NCI-H510A treated with DMSO at 0.1 percent for 48 hours (cell line): ENCODE measurements around the gene KCNH8.
"Not testable (repeated sequence)": the region's sequence is repeated elsewhere in the genome, so short reads cannot be mapped to it uniquely, and the experiment has no call there.

Source experiments
- DNase-seq: peaks from one replicate; lab custom pipeline; 2025; lab: John Stamatoyannopoulos, UW

The KCNH8 gene

GRCh38 chr3:19173945-19174344, 25.6 kb downstream of the KCNH8 start:
- DNase-seq, result no peak

DNA sequence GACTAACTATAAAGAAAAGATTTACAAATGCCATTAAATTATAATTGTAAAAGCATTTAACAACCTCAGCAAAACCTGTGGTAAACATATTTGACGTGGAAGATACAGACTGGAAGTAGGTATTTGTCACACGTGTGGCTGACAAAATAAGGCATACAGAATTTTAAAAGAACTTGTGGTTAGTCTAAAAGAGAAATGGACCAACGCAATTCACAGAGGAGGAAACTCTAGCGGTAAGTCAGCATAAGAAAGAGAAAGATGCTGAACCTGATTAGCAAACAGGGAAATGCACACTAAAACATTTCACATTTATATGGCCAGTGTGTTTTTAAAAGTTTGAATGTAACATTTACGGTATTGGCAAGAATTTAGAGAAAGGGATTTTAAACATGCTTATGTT, 35.3 kb downstream of the KCNH8 start:
- no peak for DNase-seq

- DNase-seq, result no peak
Observed at GRCh38 chr3:19190126-19190525, 41.8 kb downstream of the KCNH8 start.

- no peak for DNase-seq
Observed at GRCh38 chr3:19190602-19191001, 42.3 kb downstream of the KCNH8 start.

GRCh38 chr3:19199131-19199530, 50.8 kb downstream of the KCNH8 start:
- no peak for DNase-seq

GRCh38 chr3:19202303-19202702, 54.0 kb downstream of the KCNH8 start:
- DNase-seq, result no peak

GRCh38 chr3:19202754-19203153, 54.4 kb downstream of the KCNH8 start:
- DNase-seq, result no peak

DNA sequence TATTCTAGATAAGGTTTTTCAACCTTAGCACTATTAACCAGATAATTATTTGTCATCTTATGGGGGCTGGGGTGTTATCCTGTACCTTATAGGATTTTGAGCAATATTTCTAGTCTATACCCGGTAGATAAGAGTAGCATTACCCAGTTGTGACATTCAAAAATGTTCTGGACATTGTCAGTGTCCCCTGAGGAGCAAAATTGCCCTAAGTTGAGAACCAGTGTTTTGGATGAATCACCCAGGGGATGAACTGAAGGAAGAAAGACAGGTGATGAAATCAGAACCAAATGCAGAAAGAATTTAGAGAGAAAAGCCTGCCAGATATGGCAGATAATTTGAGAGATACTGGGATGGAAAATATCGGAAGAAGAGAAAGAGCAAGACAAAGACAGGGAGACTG, 58.2 kb downstream of the KCNH8 start:
- DNase-seq, result no peak

DNA sequence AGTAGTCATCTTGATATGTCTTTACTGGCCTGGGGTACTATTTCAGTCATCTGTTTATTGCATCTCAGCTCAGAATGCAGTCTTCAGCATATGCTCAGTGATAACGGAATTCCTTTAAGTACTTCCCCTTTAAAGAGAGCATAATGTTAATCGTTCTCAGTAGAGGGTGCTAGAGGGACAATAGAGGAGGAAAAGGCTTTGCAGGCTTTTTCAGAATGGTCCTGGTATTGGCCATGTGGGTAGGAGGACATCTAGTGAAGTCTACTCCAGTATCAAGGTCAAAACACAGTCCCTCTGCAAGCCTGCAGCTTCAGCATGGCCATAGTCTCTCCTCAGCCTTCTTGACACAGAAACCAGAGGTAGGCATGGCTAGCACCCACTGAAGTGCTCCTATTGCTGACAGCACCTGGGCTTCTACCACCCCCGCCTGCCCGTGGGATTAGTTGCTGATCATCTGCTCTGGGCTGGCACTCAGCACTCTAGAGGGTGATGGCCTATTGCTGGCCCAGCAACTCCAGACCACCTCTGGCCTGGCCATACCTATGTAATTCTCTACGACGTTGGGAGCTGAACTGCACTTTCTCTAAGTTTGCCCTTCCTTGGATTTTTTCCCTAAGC, 65.4 kb downstream of the KCNH8 start:
- no peak for DNase-seq

DNA sequence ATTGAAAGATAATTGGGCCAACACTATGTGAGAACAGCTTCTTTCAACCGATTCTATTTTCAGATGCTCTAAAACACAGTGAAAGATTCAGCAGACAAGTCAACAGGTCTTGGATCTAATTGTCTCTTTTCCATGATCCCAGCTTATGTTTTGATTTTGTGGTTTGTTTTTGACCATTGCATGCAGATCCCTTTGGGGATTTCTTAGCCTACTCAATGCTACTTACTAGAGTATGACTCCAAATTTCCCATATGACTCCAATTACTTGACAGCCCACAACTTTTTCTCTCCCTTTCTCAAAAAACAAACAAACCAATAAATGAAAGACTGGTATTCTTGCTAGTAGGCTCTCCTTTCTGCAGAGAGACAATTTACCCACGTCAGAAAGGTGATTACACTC, 67.1 kb downstream of the KCNH8 start:
- no peak for DNase-seq

DNA sequence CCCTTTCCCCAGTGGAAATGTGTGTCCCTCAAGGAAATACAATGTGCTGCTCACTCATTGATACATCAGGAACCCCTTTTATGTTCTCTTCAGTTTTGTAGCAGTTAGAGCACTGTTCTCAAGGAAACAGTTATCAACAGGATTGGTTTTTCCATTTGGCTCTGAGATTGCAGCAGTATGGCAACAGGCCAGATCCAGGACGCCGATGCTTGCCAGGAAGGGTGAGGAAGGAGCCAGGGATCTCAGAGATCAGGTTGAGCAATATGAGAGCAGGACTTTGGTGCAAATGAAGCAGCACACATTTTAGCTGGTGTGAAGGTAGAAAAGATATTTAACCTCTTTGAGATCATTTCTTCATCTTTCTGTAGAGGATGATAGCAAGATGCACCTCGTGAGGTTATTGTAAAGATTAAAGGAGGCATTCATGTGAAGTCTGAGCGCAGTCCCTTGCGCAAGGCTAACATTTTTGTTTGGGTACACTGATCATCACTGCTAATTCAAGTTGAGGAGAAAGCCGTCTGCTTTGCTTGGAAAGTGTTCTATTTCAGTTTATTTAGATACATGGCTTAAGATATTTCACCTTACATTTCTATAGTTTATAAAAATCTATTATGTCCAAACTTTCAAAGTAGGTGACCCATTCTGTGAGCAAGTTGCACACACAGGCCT, 68.5 kb downstream of the KCNH8 start:
- DNase-seq, result no peak

- DNase-seq, result no peak
Observed at GRCh38 chr3:19220311-19220710, 72.0 kb downstream of the KCNH8 start.

- DNase-seq, result no peak
Observed at GRCh38 chr3:19221081-19221480, 72.8 kb downstream of the KCNH8 start.

DNA sequence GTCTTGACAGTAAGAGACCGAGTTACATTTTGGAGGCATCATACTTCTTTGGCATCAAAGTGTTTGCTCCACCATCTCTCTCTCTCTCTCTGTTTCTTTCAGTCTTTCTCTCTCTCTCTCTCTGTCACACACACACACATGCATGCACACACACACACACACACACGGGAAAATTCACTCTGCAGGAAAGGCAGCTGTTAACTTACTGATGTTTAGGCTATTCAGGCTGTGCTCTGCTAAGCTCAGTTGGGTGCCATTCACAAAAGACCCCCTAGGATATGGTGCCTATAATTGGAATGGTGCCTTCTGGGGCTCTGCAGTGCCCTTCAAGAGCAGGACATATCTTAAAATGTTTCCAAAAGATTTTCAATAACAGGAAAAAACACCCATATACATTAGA, 78.2 kb downstream of the KCNH8 start:
- no peak for DNase-seq

DNA sequence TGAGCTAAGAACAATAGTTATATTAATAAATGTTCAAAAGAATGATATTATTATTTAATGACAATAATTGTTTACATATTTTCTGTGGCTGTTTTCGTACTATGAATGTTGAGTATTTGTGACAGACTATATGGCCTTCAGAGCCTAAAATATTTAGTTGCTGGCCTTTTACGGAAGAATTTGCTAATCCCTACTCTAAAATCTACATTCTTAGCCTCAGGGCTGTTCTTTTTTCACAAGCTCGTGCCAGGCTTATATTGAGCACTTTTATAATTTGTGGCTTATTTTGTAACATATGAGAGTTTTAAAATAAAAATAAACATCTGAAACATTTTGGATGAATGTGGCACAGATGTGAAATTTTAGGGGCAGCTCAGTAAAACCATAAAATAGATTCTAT, 79.9 kb downstream of the KCNH8 start:
- DNase-seq, result no peak

- DNase-seq, result no peak
Observed at GRCh38 chr3:19229086-19229485, 80.8 kb downstream of the KCNH8 start.

- not testable (repeated sequence) for DNase-seq
Observed at GRCh38 chr3:19229881-19230280, 81.6 kb downstream of the KCNH8 start.

- DNase-seq, result no peak
Observed at GRCh38 chr3:19231792-19232461, 83.6 kb downstream of the KCNH8 start.

GRCh38 chr3:19232566-19232965, 84.3 kb downstream of the KCNH8 start:
- no peak for DNase-seq

DNA sequence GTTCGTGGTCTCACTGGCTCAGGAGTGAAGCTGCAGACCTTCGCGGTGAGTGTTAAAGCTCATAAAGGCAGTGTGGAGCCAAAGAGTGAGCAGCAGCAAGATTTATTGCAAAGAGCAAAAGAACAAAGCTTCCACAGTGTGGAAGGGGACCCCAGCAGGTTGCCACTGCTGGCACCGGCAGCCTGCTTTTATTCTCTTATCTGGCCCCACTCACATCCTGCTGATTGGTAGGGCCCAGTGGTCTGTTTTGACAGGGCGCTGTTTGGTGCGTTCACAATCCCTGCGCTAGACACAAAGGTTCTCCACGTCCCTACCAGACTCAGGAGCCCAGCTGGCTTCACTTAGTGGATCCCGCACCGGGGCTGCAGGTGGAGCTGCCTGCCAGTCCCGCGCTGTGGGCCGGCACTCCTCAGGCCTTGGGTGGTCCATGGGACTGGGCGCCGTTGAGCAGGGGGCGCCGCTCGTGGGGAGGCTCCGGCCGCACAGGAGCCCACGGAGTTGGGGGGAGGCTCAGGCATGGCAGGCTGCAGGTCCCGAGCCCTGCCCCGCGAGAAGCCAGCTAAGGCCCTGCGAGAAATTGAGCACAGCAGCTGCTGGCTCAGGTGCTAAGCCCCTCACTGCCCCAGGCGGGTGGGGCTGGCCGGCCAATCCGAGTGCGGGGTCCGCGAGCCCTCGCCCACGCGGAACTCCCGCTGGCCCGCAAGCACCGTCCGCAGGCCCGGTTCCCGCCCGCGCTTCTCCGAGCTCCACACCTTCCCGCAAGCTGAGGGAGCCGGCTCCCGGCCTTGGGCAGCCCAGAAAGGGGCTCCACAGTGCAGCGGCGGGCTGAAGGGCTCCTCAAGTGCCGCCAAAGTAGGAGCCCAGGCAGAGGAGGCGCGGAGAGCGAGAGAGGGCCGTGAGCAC, 85.8 kb downstream of the KCNH8 start:
- not testable (repeated sequence) for DNase-seq

- DNase-seq, result no peak
Observed at GRCh38 chr3:19248143-19248542, 99.8 kb downstream of the KCNH8 start.

- DNase-seq, result no peak
Observed at GRCh38 chr3:19248767-19249166, 100.5 kb downstream of the KCNH8 start.
